ENCODE measurements around the gene NACA. TPM values are rescaled to one million over a fixed set of nuclear protein-coding genes. Genes with fewer than 3 reads are reported as not detected.
"Not testable (repeated sequence)": the region's sequence is repeated elsewhere in the genome, so short reads cannot be mapped to it uniquely, and the experiment has no call there.

NACA gene
- total RNA-seq, 3 donors from 2014 or later, result 507 to 753 (median 639) TPM

- intact Hi-C loops (cut with DNase I, micrococcal nuclease), result no loop called here
- Histone ChIP-seq H3K9me3 (no peaks in the 10 kb centered on the region), H3K4me1 (ENCODE audit: low read depth) (peaks cover 2% of the 10 kb centered on the region), H3K4me3 (no peak overlapping the region), H3K36me3 (ENCODE audit: low read depth) (peaks cover 18% of the 10 kb centered on the region)
- DNase-seq, result no peak
- TF ChIP-seq CTCF (IDR thresholded peaks at IDR 0.05), result no peak
- no peak for ATAC-seq
Observed at GRCh38 chr12:56714431-56714929, 10.6 kb downstream of the NACA start.

- no peak for TF ChIP-seq CTCF (IDR thresholded peaks at IDR 0.05)
- Histone ChIP-seq H3K4me1 (ENCODE audit: low read depth) (no peaks in the 10 kb centered on the region), H3K36me3 (ENCODE audit: low read depth) (peaks cover 18% of the 10 kb centered on the region), H3K4me3 (no peak overlapping the region), H3K9me3 (no peaks in the 10 kb centered on the region)
- intact Hi-C loops (cut with DNase I, micrococcal nuclease), result no loop called here
- no peak for DNase-seq
- no peak for ATAC-seq
Observed at GRCh38 chr12:56713345-56713744, 11.8 kb downstream of the NACA start.

- ATAC-seq (no peak), DNase-seq (no peak)
- intact Hi-C loops (cut with DNase I, micrococcal nuclease), result no loop called here
Observed at GRCh38 chr12:56709759-56710376, 15.2 kb downstream of the NACA start.

GRCh38 chr12:56704522-56704921 lies 20.6 kb downstream of the NACA start:
- intact Hi-C loops (cut with DNase I, micrococcal nuclease), result not testable (repeated sequence)

More at GRCh38 chr12:56709759-56710376, 15.2 kb downstream of the NACA start:
- no peaks in the 10 kb centered on the region for H3K9me3 ChIP-seq
- no peaks in the 10 kb centered on the region for H3K4me1 ChIP-seq (ENCODE audit: low read depth)
- no peak for TF ChIP-seq CTCF (IDR thresholded peaks at IDR 0.05)
- no peak overlapping the region for H3K4me3 ChIP-seq
- peaks cover 18% of the 10 kb centered on the region for H3K36me3 ChIP-seq (ENCODE audit: low read depth)

GRCh38 chr12:56699020-56699661 lies 26.0 kb downstream of the NACA start:
- intact Hi-C loops (cut with DNase I, micrococcal nuclease), result no loop called here
- H3K9me3 ChIP-seq, result no peaks in the 10 kb centered on the region
- no peak for TF ChIP-seq CTCF (IDR thresholded peaks at IDR 0.05)
- no peak for ATAC-seq
- DNase-seq, result no peak
- H3K4me1 ChIP-seq (ENCODE audit: low read depth), result no peaks in the 10 kb centered on the region
- no peaks in the 10 kb centered on the region for H3K36me3 ChIP-seq (ENCODE audit: low read depth)
- H3K4me3 ChIP-seq, result no peak overlapping the region

More at GRCh38 chr12:56704522-56704921, 20.6 kb downstream of the NACA start:
- ATAC-seq; H3K4me3 ChIP-seq; H3K4me1 ChIP-seq (ENCODE audit: low read depth); H3K9me3 ChIP-seq; DNase-seq; H3K36me3 ChIP-seq (ENCODE audit: low read depth): not testable (repeated sequence)

- ATAC-seq (no peak), DNase-seq (no peak)
- no peaks in the 10 kb centered on the region for H3K36me3 ChIP-seq (ENCODE audit: low read depth)
- intact Hi-C loops (cut with DNase I, micrococcal nuclease), result no loop called here
- no peak overlapping the region for H3K4me3 ChIP-seq
- H3K9me3 ChIP-seq, result no peaks in the 10 kb centered on the region
- H3K4me1 ChIP-seq (ENCODE audit: low read depth), result no peaks in the 10 kb centered on the region
- TF ChIP-seq CTCF (IDR thresholded peaks at IDR 0.05), result no peak
Observed at GRCh38 chr12:56695327-56696101, 29.6 kb downstream of the NACA start.
